GM23338 (cell line): ENCODE results near the gene HLCS. TPM values are rescaled to one million over a fixed set of nuclear protein-coding genes. Genes with fewer than 3 reads are reported as not detected.

Experiments used
- ATAC-seq: fragments of 200-7000 bp; cut with Tn5 transposase; 3 replicates; pipeline ENCODE4 v1.9.1; 2020
- DNase-seq: peaks from one replicate; pipeline ENCODE4 v3.0.0-alpha.2; 2015; ENCODE audit warnings: low spot score
- H2AFZ ChIP-seq: fragments of 200-600 bp; sonication (generic); 2 replicates; pipeline ENCODE4 v1.8.0; 2016; ENCODE audit warnings: antibody characterized with exemption, mild to moderate bottlenecking, moderate library complexity
- H3F3A ChIP-seq: fragments of 200-600 bp; sonication (generic); replicated peaks from 2 replicates; pipeline ENCODE4 v1.8.0; 2017; ENCODE audit warnings: antibody characterized with exemption, mixed run types, low read depth
- H3K27ac ChIP-seq: fragments of 200-600 bp; sonication (generic); 2 replicates; pipeline ENCODE4 v1.6.1; 2016; ENCODE audit warnings: low read depth
- H3K27me3 ChIP-seq: fragments of 200-600 bp; sonication (generic); 2 replicates; pipeline ENCODE4 v1.8.0; 2016; ENCODE audit warnings: mild to moderate bottlenecking, mixed run types, moderate library complexity; ENCODE audit not compliant: insufficient read depth
- H3K36me3 ChIP-seq: fragments of 200-600 bp; sonication (generic); 2 replicates; pipeline ENCODE4 v1.8.0; 2016; ENCODE audit warnings: mild to moderate bottlenecking; ENCODE audit not compliant: insufficient read depth
- H3K4me1 ChIP-seq: fragments of 200-600 bp; sonication (generic); 2 replicates; pipeline ENCODE4 v1.8.0; 2016; ENCODE audit warnings: mild to moderate bottlenecking, moderate library complexity; ENCODE audit not compliant: insufficient read depth
- H3K4me2 ChIP-seq: fragments of 200-600 bp; sonication (generic); 2 replicates; pipeline ENCODE4 v1.7.1; 2017; ENCODE audit warnings: mixed run types
- H3K4me3 ChIP-seq: fragments of 200-600 bp; sonication (generic); 2 replicates; pipeline ENCODE4 v1.6.1; 2016; ENCODE audit warnings: mixed run types
- H3K79me2 ChIP-seq: fragments of 200-600 bp; sonication (generic); replicated peaks from 2 replicates; pipeline ENCODE4 v1.8.0; 2017; ENCODE audit warnings: mild to moderate bottlenecking; ENCODE audit not compliant: insufficient read depth
- H3K9me2 ChIP-seq: fragments of 200-600 bp; sonication (generic); 2 replicates; pipeline ENCODE4 v1.8.0; 2017; ENCODE audit not compliant: insufficient read depth
- H4K20me1 ChIP-seq: fragments of 200-600 bp; sonication (generic); replicated peaks from 2 replicates; pipeline ENCODE4 v1.8.0; 2017; ENCODE audit warnings: mild to moderate bottlenecking; ENCODE audit not compliant: insufficient read depth
- H3K27ac Mint-ChIP-seq: 2 replicates; pipeline ENCODE4 v1.8.0; 2020; ENCODE audit warnings: inconsistent platforms, mild to moderate bottlenecking, moderate library complexity, mixed read lengths
- H3K27me3 Mint-ChIP-seq: 3 replicates; pipeline ENCODE4 v1.8.0; 2022; ENCODE audit warnings: low read depth, mild to moderate bottlenecking, moderate library complexity, mixed read lengths, inconsistent platforms; ENCODE audit not compliant: insufficient read depth, poor library complexity
- H3K36me3 Mint-ChIP-seq: 3 replicates; pipeline ENCODE4 v1.8.0; 2021; ENCODE audit warnings: low read depth, mild to moderate bottlenecking, inconsistent platforms, moderate library complexity, mixed read lengths
- H3K4me1 Mint-ChIP-seq: 3 replicates; pipeline ENCODE4 v1.8.0; 2020; ENCODE audit warnings: mild to moderate bottlenecking, inconsistent platforms, mixed read lengths
- H3K4me3 Mint-ChIP-seq: 3 replicates; pipeline ENCODE4 v1.8.0; 2021; ENCODE audit warnings: moderate library complexity, mild to moderate bottlenecking, inconsistent platforms, mixed read lengths
- H3K9me3 Mint-ChIP-seq: 3 replicates; pipeline ENCODE4 v1.8.0; 2020; ENCODE audit warnings: moderate library complexity, mild to moderate bottlenecking, inconsistent platforms, mixed read lengths
- CREB1 ChIP-seq: fragments of 250-450 bp; sonication (Bioruptor Pico); IDR thresholded peaks from 2 replicates; pipeline ENCODE4 v1.5.0; 2020; ENCODE audit warnings: low read depth, mild to moderate bottlenecking, moderate library complexity
- CTCF ChIP-seq, 2 experiments: fragments of 200-600 bp in 1 of 2; sonication (generic) in 1 of 2; conservative IDR thresholded peaks; 2 replicates each; pipeline versions ENCODE4 v1.5.1 to v1.6.1; 2016 to 2017; ENCODE audit warnings: antibody characterized with exemption in 2 of 2, low read depth in 2 of 2, mild to moderate bottlenecking in 2 of 2, moderate library complexity in 1 of 2
- ETS1 ChIP-seq: IDR thresholded peaks from 2 replicates; pipeline ENCODE4 v1.6.1; 2016; ENCODE audit warnings: antibody characterized with exemption
- EZH2 ChIP-seq: fragments of 200-600 bp; sonication (generic); IDR thresholded peaks from one replicate; pipeline ENCODE4 v1.8.0; 2017; ENCODE audit warnings: antibody characterized with exemption, mild to moderate bottlenecking, low read depth; ENCODE audit not compliant: unreplicated experiment
- NANOG ChIP-seq: IDR thresholded peaks from 2 replicates; pipeline ENCODE4 v1.6.1; 2016; ENCODE audit warnings: antibody characterized with exemption, borderline replicate concordance
- POLR2AphosphoS5 ChIP-seq: IDR thresholded peaks from 2 replicates; pipeline ENCODE4 v1.6.1; 2016; ENCODE audit warnings: antibody characterized with exemption, low read depth
- REST ChIP-seq: IDR thresholded peaks from one replicate; pipeline ENCODE4 v1.6.1; 2018; ENCODE audit warnings: antibody characterized with exemption; ENCODE audit not compliant: unreplicated experiment
- ZNF114 ChIP-seq: fragments of 250-450 bp; sonication (Bioruptor Pico); IDR thresholded peaks from 2 replicates; pipeline ENCODE4 v1.5.0; 2020; ENCODE audit warnings: mild to moderate bottlenecking, moderate library complexity
- ZNF462 ChIP-seq: fragments of 250-450 bp; sonication (Bioruptor Pico); IDR thresholded peaks from 2 replicates; pipeline ENCODE4 v1.5.0; 2020; ENCODE audit warnings: mild to moderate bottlenecking, moderate library complexity
- polyA plus RNA-seq: library from polyadenylated mRNA; unstranded; fragments of >200 nt; fragmentation: Nextera tagmentation; extraction: Ambion mirVana; gene quantifications from 2 replicates; pipeline ENCODE4 v1.2.1, GENCODE V29; 2016
- total RNA-seq: library from RNA; depleted of rRNA; stranded (reverse); fragments of >200 nt; shearing (Covaris generic); gene quantifications from 2 replicates; pipeline ENCODE4 v1.2.3, GENCODE V29; 2014

Gene HLCS
- total and polyA plus RNA-seq, 2 experiments from 2014 or later, result 6.1 to 14.7 TPM

- TF ChIP-seq NANOG, result no peak
- TF ChIP-seq CREB1 (CRISPR knock-in tag), result no peak
- no peak for TF ChIP-seq ZNF114 (CRISPR knock-in tag)
- TF ChIP-seq EZH2, result no peak
Measured at GRCh38 chr21:36881228-36881627, 85.2 kb downstream of the HLCS start (continued).

- H3K36me3 Mint-ChIP-seq, result peaks cover 43% of the 10 kb centered on the region
- H3K4me3 Mint-ChIP-seq, result no peak overlapping the region
- H4K20me1 ChIP-seq, result no peaks in the 10 kb centered on the region
Measured at GRCh38 chr21:36879827-36880226, 86.6 kb downstream of the HLCS start.

More at GRCh38 chr21:36879827-36880226, 86.6 kb downstream of the HLCS start:
- Histone ChIP-seq H3K4me2 (no peak overlapping the region), H3K27me3 (no peaks in the 10 kb centered on the region), H3K9me2 (no peaks in the 10 kb centered on the region), H3K79me2 (no peaks in the 10 kb centered on the region), H3K36me3 (0 out of 2 replicates have a peak, but pooled peaks cover 8% of the 10 kb centered on the region), H3F3A (no peaks in the 10 kb centered on the region), H3K4me3 (no peak overlapping the region), H3K27ac (no peak overlapping the region), H3K4me1 (no peaks in the 10 kb centered on the region), H2AFZ (no peak overlapping the region)
- DNase-seq (no peak), ATAC-seq (no peak)
- no peak overlapping the region for H3K27ac Mint-ChIP-seq
- peaks cover 49% of the 10 kb centered on the region for H3K9me3 Mint-ChIP-seq
- TF ChIP-seq CREB1 (CRISPR knock-in tag), result no peak
- TF ChIP-seq POLR2AphosphoS5, result no peak
- no peak for TF ChIP-seq REST
- no peak for TF ChIP-seq CTCF (conservative IDR thresholded peaks at IDR 0.05; ENCODE audit: low read depth in 2 of 2)
- TF ChIP-seq ETS1, result no peak
- TF ChIP-seq ZNF462 (CRISPR knock-in tag), result no peak
- H3K4me1 Mint-ChIP-seq, result no peaks in the 10 kb centered on the region
- H3K27me3 Mint-ChIP-seq, result peaks cover 6% of the 10 kb centered on the region
